ENCODE results near the gene ITCH. TPM values are rescaled to one million over a fixed set of nuclear protein-coding genes. Genes with fewer than 3 reads are reported as not detected.
"Not testable (repeated sequence)": the region's sequence is repeated elsewhere in the genome, so short reads cannot be mapped to it uniquely, and the experiment has no call there.

The ITCH gene
- total RNA-seq, 1 donor from 2014 or later, result 93.2 TPM

- peaks cover 4% of the 10 kb centered on the region for H3K36me3 ChIP-seq (ENCODE audit: control insufficient read depth, insufficient read depth, low read length)
- FAIRE-seq, result no peak
- no peak for TF ChIP-seq CTCF (IDR thresholded peaks at IDR 0.05; ENCODE audit: insufficient read depth, low read length, severe bottlenecking)
- DNase-seq (ENCODE audit: low read depth), result no peak
- no peaks in the 10 kb centered on the region for H3K27me3 ChIP-seq (ENCODE audit: control insufficient read depth, insufficient read depth, low read length)
- no peak overlapping the region for H3K4me3 ChIP-seq (ENCODE audit: low read depth, low read length)
Measured at GRCh38 chr20:34427331-34427730, 64.3 kb downstream of the ITCH start.

DNA sequence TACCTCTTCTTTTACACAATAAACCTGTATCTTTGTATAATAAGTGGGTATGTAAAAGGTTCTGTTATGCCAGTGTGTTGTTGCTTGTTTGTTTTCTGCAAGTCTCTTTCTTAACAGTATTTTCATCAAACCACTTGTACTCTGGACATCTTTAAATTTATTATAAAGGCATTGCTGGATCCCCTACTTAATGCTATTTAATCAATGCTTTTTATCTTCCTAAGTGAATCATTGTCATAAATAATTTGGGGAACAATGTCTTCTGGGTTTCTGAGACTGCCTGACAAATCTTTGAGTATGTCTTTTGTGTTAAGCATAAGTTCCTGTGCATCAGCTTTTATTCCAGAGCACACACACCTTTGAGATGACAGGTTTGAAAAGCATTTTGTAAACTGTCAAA is 64.7 kb downstream of the ITCH start:
- peaks cover 4% of the 10 kb centered on the region for H3K36me3 ChIP-seq (ENCODE audit: control insufficient read depth, insufficient read depth, low read length)
- no peak overlapping the region for H3K4me3 ChIP-seq (ENCODE audit: low read depth, low read length)
- no peak for FAIRE-seq
- TF ChIP-seq CTCF (IDR thresholded peaks at IDR 0.05; ENCODE audit: insufficient read depth, low read length, severe bottlenecking), result no peak
- DNase-seq (ENCODE audit: low read depth), result no peak
- H3K27me3 ChIP-seq (ENCODE audit: control insufficient read depth, insufficient read depth, low read length), result no peaks in the 10 kb centered on the region

DNA sequence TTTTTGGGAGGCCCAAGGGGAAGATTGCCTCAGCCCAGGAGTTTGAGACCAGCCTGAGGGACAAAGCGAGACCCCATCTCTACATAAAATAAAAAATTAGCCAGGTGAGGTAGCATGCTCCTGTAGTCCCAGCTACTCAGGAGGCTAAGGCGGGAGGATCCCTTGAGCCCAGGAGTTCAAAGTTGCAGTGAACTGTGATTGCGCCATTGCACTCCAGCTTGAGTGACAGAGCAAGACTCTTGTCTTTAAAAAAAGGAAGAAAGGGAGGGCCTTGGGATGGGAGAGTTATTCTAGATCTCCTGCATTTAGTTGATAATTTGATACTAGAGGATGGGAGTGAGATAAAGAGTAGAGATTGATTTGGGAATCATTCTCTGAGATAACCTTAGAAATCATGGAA is 68.1 kb downstream of the ITCH start:
- Histone ChIP-seq H3K27me3 (ENCODE audit: control insufficient read depth, insufficient read depth, low read length) (no peaks in the 10 kb centered on the region), H3K4me3 (ENCODE audit: low read depth, low read length) (no peak overlapping the region), H3K36me3 (ENCODE audit: control insufficient read depth, insufficient read depth, low read length) (peaks cover 3% of the 10 kb centered on the region)
- FAIRE-seq (no peak), DNase-seq (ENCODE audit: low read depth) (no peak)
- TF ChIP-seq CTCF (IDR thresholded peaks at IDR 0.05; ENCODE audit: insufficient read depth, low read length, severe bottlenecking), result no peak

- H3K27me3 ChIP-seq (ENCODE audit: control insufficient read depth, insufficient read depth, low read length); H3K4me3 ChIP-seq (ENCODE audit: low read depth, low read length); H3K36me3 ChIP-seq (ENCODE audit: control insufficient read depth, insufficient read depth, low read length); FAIRE-seq; DNase-seq (ENCODE audit: low read depth): not testable (repeated sequence)
Measured at GRCh38 chr20:34432663-34433062, 69.6 kb downstream of the ITCH start.

DNA sequence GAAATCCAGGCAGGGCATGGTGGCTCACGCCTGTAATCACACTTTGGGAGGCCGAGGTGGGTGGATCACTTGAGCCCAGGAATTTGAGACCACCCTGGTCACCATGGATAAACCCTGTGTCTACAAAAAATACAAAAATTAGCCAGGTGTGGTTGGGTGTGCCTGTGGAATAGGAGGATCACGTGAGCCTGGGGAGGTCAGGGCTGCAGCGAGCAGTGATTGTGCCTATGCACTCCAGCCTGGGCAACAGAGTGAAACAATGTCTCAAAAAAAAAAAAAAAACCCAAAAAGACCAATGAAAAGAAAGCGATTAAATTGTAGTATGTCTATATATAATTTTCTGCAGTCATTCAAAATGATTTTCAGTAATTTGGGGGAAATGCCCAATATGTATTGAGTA is 70.3 kb downstream of the ITCH start:
- no peak for TF ChIP-seq CTCF (IDR thresholded peaks at IDR 0.05; ENCODE audit: insufficient read depth, low read length, severe bottlenecking)
- FAIRE-seq (no peak), DNase-seq (ENCODE audit: low read depth) (no peak)
- H3K36me3 ChIP-seq (ENCODE audit: control insufficient read depth, insufficient read depth, low read length), result peaks cover 3% of the 10 kb centered on the region
- no peaks in the 10 kb centered on the region for H3K27me3 ChIP-seq (ENCODE audit: control insufficient read depth, insufficient read depth, low read length)
- no peak overlapping the region for H3K4me3 ChIP-seq (ENCODE audit: low read depth, low read length)

- no peak for TF ChIP-seq CTCF (IDR thresholded peaks at IDR 0.05; ENCODE audit: insufficient read depth, low read length, severe bottlenecking)
- Histone ChIP-seq H3K4me3 (ENCODE audit: low read depth, low read length) (no peak overlapping the region), H3K27me3 (ENCODE audit: control insufficient read depth, insufficient read depth, low read length) (no peaks in the 10 kb centered on the region), H3K36me3 (ENCODE audit: control insufficient read depth, insufficient read depth, low read length) (peaks cover 3% of the 10 kb centered on the region)
- DNase-seq (ENCODE audit: low read depth) (no peak), FAIRE-seq (no peak)
Measured at GRCh38 chr20:34435589-34435988, 72.5 kb downstream of the ITCH start.
